SK-N-SH (cell line): Measurements from ENCODE around the gene BPIFB3. TPM values are rescaled to one million over a fixed set of nuclear protein-coding genes. Genes with fewer than 3 reads are reported as not detected.

Source experiments
- CTCF ChIA-PET: fragments of 300-600, 350-600 bp; formaldehyde crosslinking; extraction: SDS; loops from one replicate; lab custom pipeline; 2021; lab: Yijun Ruan, JAX
- POLR2A ChIA-PET: fragments of 350-600 bp; sonication (Branson Sonifier 250); formaldehyde crosslinking; extraction: SDS; loops from one replicate; lab custom pipeline; 2020; ENCODE audit warnings: antibody characterized with exemption, inconsistent platforms; lab: Yijun Ruan, JAX
- DNase-seq: peaks from one replicate; pipeline ENCODE4 v3.0.0; 2012
- H2AFZ ChIP-seq: fragments of 200-600 bp; sonication (generic); 2 replicates; pipeline ENCODE4 v1.8.1; 2016; ENCODE audit warnings: antibody characterized with exemption, mild to moderate bottlenecking, low read depth
- H3F3A ChIP-seq: fragments of 200-600 bp; sonication (generic); replicated peaks from 2 replicates; pipeline ENCODE3; 2016; ENCODE audit warnings: antibody characterized with exemption, mild to moderate bottlenecking; ENCODE audit not compliant: insufficient read depth
- H3K27ac ChIP-seq, 2 experiments: fragments of 200-500 bp in 1 of 2; fragments of 200-600 bp in 1 of 2; sonication (Bioruptor generic) in 1 of 2; sonication (generic), shearing (Covaris generic) in 1 of 2; 2 replicates each; pipeline versions ENCODE4 v1.5.1 to v1.6.1; 2014 to 2016; ENCODE audit warnings: low read depth in 2 of 2, inconsistent platforms in 1 of 2, low read length in 1 of 2, mild to moderate bottlenecking in 1 of 2, mixed read lengths in 1 of 2
- H3K27me3 ChIP-seq: fragments of 200-600 bp; sonication (generic), shearing (Covaris generic); 2 replicates; pipeline ENCODE4 v1.6.1; 2016; ENCODE audit warnings: mixed run types; ENCODE audit not compliant: insufficient read depth
- H3K36me3 ChIP-seq, 2 experiments: fragments of 200-500 bp in 1 of 2; fragments of 200-600 bp in 1 of 2; sonication (Bioruptor generic) in 1 of 2; sonication (generic) in 1 of 2; replicated peaks in 1 of 2; 2 replicates each; pipeline versions ENCODE3 to v1.5.1; 2014 to 2016; ENCODE audit warnings: low read length in 1 of 2, mild to moderate bottlenecking in 1 of 2; ENCODE audit not compliant: insufficient read depth in 2 of 2, control insufficient read depth in 1 of 2
- H3K4me1 ChIP-seq, 2 experiments: fragments of 200-500 bp in 1 of 2; fragments of 200-600 bp in 1 of 2; sonication (Bioruptor generic) in 1 of 2; sonication (generic), shearing (Covaris generic) in 1 of 2; 2 replicates each; pipeline versions ENCODE4 v1.5.1 to v1.6.1; 2014 to 2016; ENCODE audit warnings: low read depth in 1 of 2, low read length in 1 of 2, mixed run types in 1 of 2; ENCODE audit not compliant: insufficient read depth in 2 of 2, control insufficient read depth in 1 of 2
- H3K4me2 ChIP-seq: fragments of 200-600 bp; sonication (generic), shearing (Covaris generic); 2 replicates; pipeline ENCODE4 v1.6.1; 2017; ENCODE audit warnings: mixed run types
- H3K4me3 ChIP-seq, 2 experiments: fragments of 200-500 bp in 1 of 2; fragments of 200-600 bp in 1 of 2; sonication (Bioruptor generic) in 1 of 2; sonication (generic), shearing (Covaris generic) in 1 of 2; 2 replicates each; pipeline versions ENCODE4 v1.5.1 to v1.8.1; 2014 to 2016; ENCODE audit warnings: low read depth in 2 of 2, inconsistent platforms in 1 of 2, low read length in 1 of 2, mild to moderate bottlenecking in 1 of 2, mixed read lengths in 1 of 2, moderate library complexity in 1 of 2
- H3K79me2 ChIP-seq: fragments of 200-600 bp; sonication (generic); 2 replicates; pipeline ENCODE4 v1.8.1; 2017; ENCODE audit warnings: mild to moderate bottlenecking; ENCODE audit not compliant: insufficient read depth
- H3K9ac ChIP-seq: fragments of 200-600 bp; sonication (generic); 2 replicates; pipeline ENCODE4 v1.6.1; 2017; ENCODE audit warnings: mixed run types
- H3K9me2 ChIP-seq: fragments of 200-600 bp; sonication (generic); 2 replicates; pipeline ENCODE4 v1.6.1; 2017; ENCODE audit warnings: mixed run types
- H3K9me3 ChIP-seq: fragments of 200-600 bp; sonication (generic); 2 replicates; pipeline ENCODE4 v1.6.1; 2017; ENCODE audit warnings: mixed run types, mild to moderate bottlenecking, moderate library complexity
- H4K20me1 ChIP-seq: fragments of 200-600 bp; sonication (generic); 2 replicates; pipeline ENCODE4 v1.6.1; 2017; ENCODE audit warnings: mild to moderate bottlenecking, mixed run types; ENCODE audit not compliant: insufficient read depth
- ELF1 ChIP-seq: IDR thresholded peaks from 2 replicates; pipeline ENCODE4 v1.4.0; 2012
- EP300 ChIP-seq, 2 experiments: IDR thresholded peaks; 2 replicates each; pipeline versions ENCODE4 v1.4.0 to v1.6.1; 2012; ENCODE audit warnings: borderline replicate concordance in 1 of 2, low read depth in 1 of 2, low read length in 1 of 2
- FOXJ3 ChIP-seq: sonication (generic); formaldehyde crosslinking; IDR thresholded peaks from 2 replicates; pipeline ENCODE4 v1.5.1; 2020; ENCODE audit warnings: mild to moderate bottlenecking, missing genetic modification reagents
- FOXM1 ChIP-seq: IDR thresholded peaks from 2 replicates; pipeline ENCODE4 v1.4.0; 2012; ENCODE audit warnings: low read depth, mild to moderate bottlenecking
- JUND ChIP-seq: IDR thresholded peaks from 2 replicates; pipeline ENCODE4 v1.4.0; 2012
- MEF2A ChIP-seq: IDR thresholded peaks from 2 replicates; pipeline ENCODE4 v1.4.0; 2012; ENCODE audit warnings: low read depth, borderline replicate concordance
- NFIC ChIP-seq: IDR thresholded peaks from 2 replicates; pipeline ENCODE4 v1.4.0; 2012; ENCODE audit warnings: borderline replicate concordance
- POLR2AphosphoS5 ChIP-seq: IDR thresholded peaks from 2 replicates; pipeline ENCODE4 v1.6.1; 2012; ENCODE audit warnings: low read depth, low read length
- RCOR1 ChIP-seq: fragments of 150-350 bp; IDR thresholded peaks from 2 replicates; pipeline ENCODE4 v1.6.1; 2017; ENCODE audit warnings: antibody characterized with exemption, low read length
- RFX5 ChIP-seq: IDR thresholded peaks from 2 replicates; pipeline ENCODE4 v1.6.1; 2012; ENCODE audit warnings: mild to moderate bottlenecking, improper control_type of control experiment, low read length
- SIN3A ChIP-seq: IDR thresholded peaks from 2 replicates; pipeline ENCODE4 v1.6.1; 2012; ENCODE audit warnings: low read depth, mild to moderate bottlenecking, low read length, moderate library complexity, borderline replicate concordance
- SMC3 ChIP-seq: IDR thresholded peaks from 2 replicates; pipeline ENCODE4 v1.6.1; 2012; ENCODE audit warnings: low read depth, low read length, improper control_type of control experiment
- YY1 ChIP-seq: IDR thresholded peaks from 2 replicates; pipeline ENCODE4 v1.4.0; 2012; ENCODE audit warnings: low read depth, mild to moderate bottlenecking
- WGBS: methylation state at CpG from one replicate; pipeline ENCODE4 v1.1.6; 2017; ENCODE audit warnings: low lambda C conversion rate; 5-methylcytosine and 5-hydroxymethylcytosine counted together
- polyA plus RNA-seq, 3 experiments: library from polyadenylated mRNA; depleted of rRNA; stranded (reverse); fragments of >200 nt; gene quantifications; 2 replicates each; pipeline ENCODE4 v1.2.3, GENCODE V29; 2012
- TF ChIP-seq, protein P1 (sequence below): fragments of 200-600 bp; sonication (generic); IDR thresholded peaks from 2 replicates; pipeline ENCODE4 v1.6.1; 2017; ENCODE audit warnings: antibody characterized with exemption, mild to moderate bottlenecking, moderate library complexity
- TF ChIP-seq, protein P2 (sequence below): IDR thresholded peaks from 2 replicates; pipeline ENCODE4; 2012
- TF ChIP-seq, protein P3 (sequence below): fragments of 150-350 bp; IDR thresholded peaks from 2 replicates; pipeline ENCODE4 v1.6.1; 2016; ENCODE audit warnings: mild to moderate bottlenecking, low read depth, low read length
- TF ChIP-seq, protein P4 (sequence below): IDR thresholded peaks from 2 replicates; pipeline ENCODE4 v1.4.0; 2012; ENCODE audit warnings: low read depth, borderline replicate concordance

The BPIFB3 gene
- polyA plus RNA-seq, 1 of the 3 experiments (the other 2 are of a cell fraction), result not detected

DNA sequence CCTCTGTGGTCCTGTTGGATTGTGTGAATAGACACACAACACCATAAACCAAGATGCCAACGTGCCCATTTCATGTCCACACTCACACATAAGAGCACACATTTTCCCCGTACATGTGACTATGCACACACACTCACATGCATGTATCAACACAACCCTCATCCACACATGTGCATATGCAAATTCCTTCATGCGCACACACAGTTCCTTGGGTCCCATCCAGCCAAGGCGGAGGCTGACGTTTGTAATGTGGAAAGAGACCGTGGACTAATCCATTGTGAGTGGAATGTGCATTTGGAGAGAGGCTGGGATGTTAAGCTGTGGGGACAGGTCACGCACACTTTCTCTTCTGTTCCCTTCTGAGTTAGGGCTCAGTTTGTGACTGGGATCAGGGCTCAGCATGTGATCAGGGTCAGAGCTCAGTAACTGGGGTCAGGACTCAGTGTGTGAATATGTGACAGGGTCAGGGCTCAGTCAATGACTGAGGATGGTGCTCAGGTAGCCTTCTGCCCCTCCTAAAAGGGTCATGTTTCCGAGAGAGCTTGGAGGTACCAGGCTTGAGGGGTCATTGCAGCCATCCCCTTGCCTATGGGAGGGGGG is 46.8 kb upstream of the BPIFB3 start:
- Histone ChIP-seq H3K4me2 (no peak overlapping the region), H3F3A (no peaks in the 10 kb centered on the region), H3K9me2 (no peaks in the 10 kb centered on the region), H4K20me1 (no peaks in the 10 kb centered on the region), H3K36me3 (no peaks in the 10 kb centered on the region), H3K9me3 (no peaks in the 10 kb centered on the region), H3K4me1 (no peaks in the 10 kb centered on the region), H3K4me3 (no peak overlapping the region), H2AFZ (no peak overlapping the region), H3K27me3 (peaks cover 15% of the 10 kb centered on the region), H3K79me2 (no peaks in the 10 kb centered on the region), H3K27ac (no peak overlapping the region), H3K9ac (no peak overlapping the region)
- TF ChIP-seq, protein P1, sequence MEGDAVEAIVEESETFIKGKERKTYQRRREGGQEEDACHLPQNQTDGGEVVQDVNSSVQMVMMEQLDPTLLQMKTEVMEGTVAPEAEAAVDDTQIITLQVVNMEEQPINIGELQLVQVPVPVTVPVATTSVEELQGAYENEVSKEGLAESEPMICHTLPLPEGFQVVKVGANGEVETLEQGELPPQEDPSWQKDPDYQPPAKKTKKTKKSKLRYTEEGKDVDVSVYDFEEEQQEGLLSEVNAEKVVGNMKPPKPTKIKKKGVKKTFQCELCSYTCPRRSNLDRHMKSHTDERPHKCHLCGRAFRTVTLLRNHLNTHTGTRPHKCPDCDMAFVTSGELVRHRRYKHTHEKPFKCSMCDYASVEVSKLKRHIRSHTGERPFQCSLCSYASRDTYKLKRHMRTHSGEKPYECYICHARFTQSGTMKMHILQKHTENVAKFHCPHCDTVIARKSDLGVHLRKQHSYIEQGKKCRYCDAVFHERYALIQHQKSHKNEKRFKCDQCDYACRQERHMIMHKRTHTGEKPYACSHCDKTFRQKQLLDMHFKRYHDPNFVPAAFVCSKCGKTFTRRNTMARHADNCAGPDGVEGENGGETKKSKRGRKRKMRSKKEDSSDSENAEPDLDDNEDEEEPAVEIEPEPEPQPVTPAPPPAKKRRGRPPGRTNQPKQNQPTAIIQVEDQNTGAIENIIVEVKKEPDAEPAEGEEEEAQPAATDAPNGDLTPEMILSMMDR, result no peak
- TF ChIP-seq MEF2A (no peak), SMC3 (no peak), POLR2AphosphoS5 (no peak), RFX5 (no peak), ELF1 (no peak), FOXJ3 (CRISPR knock-in tag) (no peak), SIN3A (no peak), YY1 (no peak), FOXM1 (no peak), RCOR1 (no peak), NFIC (no peak), EP300 (IDR thresholded peaks at IDR 0.05; ENCODE audit: borderline replicate concordance in 1 of 2, low read depth in 1 of 2, low read length in 1 of 2) (no peak), JUND (no peak)
- TF ChIP-seq, protein P2, sequence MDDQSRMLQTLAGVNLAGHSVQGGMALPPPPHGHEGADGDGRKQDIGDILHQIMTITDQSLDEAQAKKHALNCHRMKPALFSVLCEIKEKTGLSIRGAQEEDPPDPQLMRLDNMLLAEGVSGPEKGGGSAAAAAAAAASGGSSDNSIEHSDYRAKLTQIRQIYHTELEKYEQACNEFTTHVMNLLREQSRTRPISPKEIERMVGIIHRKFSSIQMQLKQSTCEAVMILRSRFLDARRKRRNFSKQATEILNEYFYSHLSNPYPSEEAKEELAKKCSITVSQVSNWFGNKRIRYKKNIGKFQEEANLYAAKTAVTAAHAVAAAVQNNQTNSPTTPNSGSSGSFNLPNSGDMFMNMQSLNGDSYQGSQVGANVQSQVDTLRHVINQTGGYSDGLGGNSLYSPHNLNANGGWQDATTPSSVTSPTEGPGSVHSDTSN, result no peak
- TF ChIP-seq, protein P3, sequence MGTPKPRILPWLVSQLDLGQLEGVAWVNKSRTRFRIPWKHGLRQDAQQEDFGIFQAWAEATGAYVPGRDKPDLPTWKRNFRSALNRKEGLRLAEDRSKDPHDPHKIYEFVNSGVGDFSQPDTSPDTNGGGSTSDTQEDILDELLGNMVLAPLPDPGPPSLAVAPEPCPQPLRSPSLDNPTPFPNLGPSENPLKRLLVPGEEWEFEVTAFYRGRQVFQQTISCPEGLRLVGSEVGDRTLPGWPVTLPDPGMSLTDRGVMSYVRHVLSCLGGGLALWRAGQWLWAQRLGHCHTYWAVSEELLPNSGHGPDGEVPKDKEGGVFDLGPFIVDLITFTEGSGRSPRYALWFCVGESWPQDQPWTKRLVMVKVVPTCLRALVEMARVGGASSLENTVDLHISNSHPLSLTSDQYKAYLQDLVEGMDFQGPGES, result no peak
- TF ChIP-seq, protein P4, sequence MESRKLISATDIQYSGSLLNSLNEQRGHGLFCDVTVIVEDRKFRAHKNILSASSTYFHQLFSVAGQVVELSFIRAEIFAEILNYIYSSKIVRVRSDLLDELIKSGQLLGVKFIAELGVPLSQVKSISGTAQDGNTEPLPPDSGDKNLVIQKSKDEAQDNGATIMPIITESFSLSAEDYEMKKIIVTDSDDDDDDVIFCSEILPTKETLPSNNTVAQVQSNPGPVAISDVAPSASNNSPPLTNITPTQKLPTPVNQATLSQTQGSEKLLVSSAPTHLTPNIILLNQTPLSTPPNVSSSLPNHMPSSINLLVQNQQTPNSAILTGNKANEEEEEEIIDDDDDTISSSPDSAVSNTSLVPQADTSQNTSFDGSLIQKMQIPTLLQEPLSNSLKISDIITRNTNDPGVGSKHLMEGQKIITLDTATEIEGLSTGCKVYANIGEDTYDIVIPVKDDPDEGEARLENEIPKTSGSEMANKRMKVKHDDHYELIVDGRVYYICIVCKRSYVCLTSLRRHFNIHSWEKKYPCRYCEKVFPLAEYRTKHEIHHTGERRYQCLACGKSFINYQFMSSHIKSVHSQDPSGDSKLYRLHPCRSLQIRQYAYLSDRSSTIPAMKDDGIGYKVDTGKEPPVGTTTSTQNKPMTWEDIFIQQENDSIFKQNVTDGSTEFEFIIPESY, result no peak
- 28% methylated on average over 8 of the region's 8 CpGs for WGBS
- no peak for DNase-seq
- ChIA-PET POLR2A (no interaction called here), CTCF (no interaction called here)
